ENCODE results near the gene RAI14. TPM values are rescaled to one million over a fixed set of nuclear protein-coding genes. Genes with fewer than 3 reads are reported as not detected.

RAI14 gene
- total RNA-seq, 1 experiment from 2014 or later, result 133 TPM

GRCh38 chr5:34765662-34766061 is 109.5 kb downstream of the RAI14 start:
- intact Hi-C loops (cut with micrococcal nuclease; ENCODE audit: unreplicated experiment), result no loop called here
- Histone ChIP-seq H3K4me1 (replicated peaks; ENCODE audit: insufficient read depth) (peaks cover 14% of the 10 kb centered on the region), H3K9me3 (ENCODE audit: insufficient read depth, low read depth) (0 out of 2 replicates have a peak, but pooled peaks cover 5% of the 10 kb centered on the region), H3K79me2 (ENCODE audit: low read depth) (peaks cover 31% of the 10 kb centered on the region), H3K36me3 (ENCODE audit: low read depth) (peaks cover 64% of the 10 kb centered on the region), H3K4me3 (no peak overlapping the region), H3F3A (ENCODE audit: insufficient read depth, low read depth) (peaks cover 13% of the 10 kb centered on the region; the same call in 1 of the 2 replicates), H3K27ac (no peak overlapping the region), H2AFZ (no peak overlapping the region), H3K27me3 (ENCODE audit: insufficient read depth, low read depth) (no peaks in the 10 kb centered on the region), H3K9me2 (ENCODE audit: insufficient read depth) (no peaks in the 10 kb centered on the region), H4K20me1 (ENCODE audit: insufficient read depth) (0 out of 2 replicates have a peak, but pooled peaks cover 2% of the 10 kb centered on the region), H3K4me2 (no peak overlapping the region)
- CTCF ChIA-PET, result no interaction called here
- BruUV-seq (replicated peaks), result no TSS peak
- POLR2A ChIA-PET (ENCODE audit: unreplicated experiment), result interaction anchor here (0.6 kb wide), 1 partner anchor 223 kb away, joined by 3 read pairs; no protein-coding TSS in a partner anchor
- DNase-seq, result no peak
- TF ChIP-seq, protein P1, sequence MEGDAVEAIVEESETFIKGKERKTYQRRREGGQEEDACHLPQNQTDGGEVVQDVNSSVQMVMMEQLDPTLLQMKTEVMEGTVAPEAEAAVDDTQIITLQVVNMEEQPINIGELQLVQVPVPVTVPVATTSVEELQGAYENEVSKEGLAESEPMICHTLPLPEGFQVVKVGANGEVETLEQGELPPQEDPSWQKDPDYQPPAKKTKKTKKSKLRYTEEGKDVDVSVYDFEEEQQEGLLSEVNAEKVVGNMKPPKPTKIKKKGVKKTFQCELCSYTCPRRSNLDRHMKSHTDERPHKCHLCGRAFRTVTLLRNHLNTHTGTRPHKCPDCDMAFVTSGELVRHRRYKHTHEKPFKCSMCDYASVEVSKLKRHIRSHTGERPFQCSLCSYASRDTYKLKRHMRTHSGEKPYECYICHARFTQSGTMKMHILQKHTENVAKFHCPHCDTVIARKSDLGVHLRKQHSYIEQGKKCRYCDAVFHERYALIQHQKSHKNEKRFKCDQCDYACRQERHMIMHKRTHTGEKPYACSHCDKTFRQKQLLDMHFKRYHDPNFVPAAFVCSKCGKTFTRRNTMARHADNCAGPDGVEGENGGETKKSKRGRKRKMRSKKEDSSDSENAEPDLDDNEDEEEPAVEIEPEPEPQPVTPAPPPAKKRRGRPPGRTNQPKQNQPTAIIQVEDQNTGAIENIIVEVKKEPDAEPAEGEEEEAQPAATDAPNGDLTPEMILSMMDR (conservative IDR thresholded peaks at IDR 0.05), result no peak
- TF ChIP-seq EZH2 (IDR thresholded peaks at IDR 0.05; ENCODE audit: low read depth), result no peak

- CTCF ChIA-PET, result no interaction called here
- POLR2A ChIA-PET (ENCODE audit: unreplicated experiment), result no interaction called here
- Histone ChIP-seq H3K4me2 (no peak overlapping the region), H3F3A (ENCODE audit: insufficient read depth, low read depth) (peaks cover 13% of the 10 kb centered on the region; the same call in 1 of the 2 replicates), H3K4me1 (replicated peaks; ENCODE audit: insufficient read depth) (peaks cover 18% of the 10 kb centered on the region), H3K36me3 (ENCODE audit: low read depth) (peaks cover 60% of the 10 kb centered on the region), H3K27ac (no peak overlapping the region), H4K20me1 (ENCODE audit: insufficient read depth) (0 out of 2 replicates have a peak, but pooled peaks cover 2% of the 10 kb centered on the region), H2AFZ (no peak overlapping the region), H3K9me2 (ENCODE audit: insufficient read depth) (no peaks in the 10 kb centered on the region), H3K27me3 (ENCODE audit: insufficient read depth, low read depth) (no peaks in the 10 kb centered on the region), H3K4me3 (no peak overlapping the region), H3K9me3 (ENCODE audit: insufficient read depth, low read depth) (0 out of 2 replicates have a peak, but pooled peaks cover 5% of the 10 kb centered on the region), H3K79me2 (ENCODE audit: low read depth) (peaks cover 30% of the 10 kb centered on the region)
- BruUV-seq (replicated peaks), result no TSS peak
- no peak for DNase-seq
- intact Hi-C loops (cut with micrococcal nuclease; ENCODE audit: unreplicated experiment), result no loop called here
- no peak for TF ChIP-seq EZH2 (IDR thresholded peaks at IDR 0.05; ENCODE audit: low read depth)
- TF ChIP-seq, protein P1 (conservative IDR thresholded peaks at IDR 0.05), result no peak
Measured at GRCh38 chr5:34767180-34767579, 111.1 kb downstream of the RAI14 start.

DNA sequence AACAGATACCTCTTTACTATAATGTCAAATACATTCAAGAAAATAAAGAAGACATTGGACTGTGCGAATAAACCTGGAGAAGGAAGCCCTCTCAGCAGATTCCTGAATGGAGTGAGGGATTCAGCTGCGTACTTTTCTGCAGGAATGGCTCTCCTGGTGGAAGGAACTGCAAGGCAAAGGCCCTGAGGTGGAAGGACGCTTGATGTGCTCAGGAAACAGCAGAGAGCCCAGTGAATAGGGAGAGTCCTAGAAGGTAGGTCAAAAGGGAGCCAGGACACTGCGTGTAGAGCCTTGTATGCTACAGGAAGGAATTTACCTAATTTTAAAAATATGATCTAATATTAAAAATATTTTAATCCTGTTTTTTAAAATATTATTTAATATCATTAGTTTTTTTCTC is 114.4 kb downstream of the RAI14 start:
- no peaks in the 10 kb centered on the region for H3K27me3 ChIP-seq (ENCODE audit: insufficient read depth, low read depth)
- H3K4me3 ChIP-seq, result no peak overlapping the region
- H3K4me1 ChIP-seq (replicated peaks; ENCODE audit: insufficient read depth), result peaks cover 18% of the 10 kb centered on the region
- no peak overlapping the region for H3K4me2 ChIP-seq
- H3K36me3 ChIP-seq (ENCODE audit: low read depth), result peaks cover 54% of the 10 kb centered on the region
- H4K20me1 ChIP-seq (ENCODE audit: insufficient read depth), result no peaks in the 10 kb centered on the region
- H3K9me3 ChIP-seq (ENCODE audit: insufficient read depth, low read depth), result peaks cover 11% of the 10 kb centered on the region
- POLR2A ChIA-PET (ENCODE audit: unreplicated experiment), result interaction anchor here (0.6 kb wide), 1 partner anchor 176 kb away, joined by 9 read pairs; no protein-coding TSS in a partner anchor
- H3K79me2 ChIP-seq (ENCODE audit: low read depth), result peaks cover 32% of the 10 kb centered on the region
- peaks cover 31% of the 10 kb centered on the region; the same call in 1 of the 2 replicates for H3F3A ChIP-seq (ENCODE audit: insufficient read depth, low read depth)
- no peak for DNase-seq
- CTCF ChIA-PET, result no interaction called here
- TF ChIP-seq EZH2 (IDR thresholded peaks at IDR 0.05; ENCODE audit: low read depth), result no peak
- TF ChIP-seq, protein P1 (conservative IDR thresholded peaks at IDR 0.05), result no peak
- no TSS peak for BruUV-seq (replicated peaks)
- H3K9me2 ChIP-seq (ENCODE audit: insufficient read depth), result no peaks in the 10 kb centered on the region
- H2AFZ ChIP-seq, result no peak overlapping the region
- intact Hi-C loops (cut with micrococcal nuclease; ENCODE audit: unreplicated experiment), result no loop called here
- H3K27ac ChIP-seq, result no peak overlapping the region
